C4-2B (cell line): Measurements from ENCODE around the gene PRRT2.
A peak's percentile ranks its signal among the peaks of the same experiment; 100 is the strongest.

Experiments
- H3K27ac ChIP-seq: fragments of 450-650 bp; 2 replicates; pipeline ENCODE4 v1.5.1; 2017
- ZFX ChIP-seq: fragments of 450-650 bp; IDR thresholded peaks from 2 replicates; pipeline ENCODE4 v1.6.1; 2017
- TF ChIP-seq, protein P1 (sequence below): fragments of 450-650 bp; conservative IDR thresholded peaks from 2 replicates; pipeline ENCODE4 v1.5.1; 2017; ENCODE audit warnings: mild to moderate bottlenecking

Gene PRRT2

DNA sequence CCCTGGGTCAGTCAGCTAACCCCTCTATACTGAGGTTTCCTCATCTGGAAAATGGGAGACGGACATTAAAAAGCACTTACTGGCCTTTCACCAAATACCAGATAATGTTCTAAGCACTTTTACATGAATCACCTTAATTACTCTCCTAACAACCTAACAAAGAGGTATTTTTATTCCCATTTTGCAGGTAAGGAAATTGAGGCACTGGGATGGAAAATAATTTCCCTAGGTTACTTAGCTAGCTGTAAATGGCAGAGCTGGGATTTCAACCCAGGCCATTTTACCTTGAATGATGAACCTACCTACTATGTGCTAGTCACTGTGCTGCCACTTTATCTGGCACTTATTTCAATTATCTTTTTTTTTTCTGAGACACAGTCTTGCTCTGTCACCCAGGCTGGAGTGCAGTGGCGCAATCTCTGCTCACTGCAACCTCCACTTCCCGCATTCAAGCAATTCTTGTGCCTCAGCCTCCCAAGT lies 17.7 kb upstream of the PRRT2 start:
- no peak overlapping the region; the same call in 1 of the 2 replicates for H3K27ac ChIP-seq
- no peak for TF ChIP-seq ZFX
- TF ChIP-seq, protein P1, sequence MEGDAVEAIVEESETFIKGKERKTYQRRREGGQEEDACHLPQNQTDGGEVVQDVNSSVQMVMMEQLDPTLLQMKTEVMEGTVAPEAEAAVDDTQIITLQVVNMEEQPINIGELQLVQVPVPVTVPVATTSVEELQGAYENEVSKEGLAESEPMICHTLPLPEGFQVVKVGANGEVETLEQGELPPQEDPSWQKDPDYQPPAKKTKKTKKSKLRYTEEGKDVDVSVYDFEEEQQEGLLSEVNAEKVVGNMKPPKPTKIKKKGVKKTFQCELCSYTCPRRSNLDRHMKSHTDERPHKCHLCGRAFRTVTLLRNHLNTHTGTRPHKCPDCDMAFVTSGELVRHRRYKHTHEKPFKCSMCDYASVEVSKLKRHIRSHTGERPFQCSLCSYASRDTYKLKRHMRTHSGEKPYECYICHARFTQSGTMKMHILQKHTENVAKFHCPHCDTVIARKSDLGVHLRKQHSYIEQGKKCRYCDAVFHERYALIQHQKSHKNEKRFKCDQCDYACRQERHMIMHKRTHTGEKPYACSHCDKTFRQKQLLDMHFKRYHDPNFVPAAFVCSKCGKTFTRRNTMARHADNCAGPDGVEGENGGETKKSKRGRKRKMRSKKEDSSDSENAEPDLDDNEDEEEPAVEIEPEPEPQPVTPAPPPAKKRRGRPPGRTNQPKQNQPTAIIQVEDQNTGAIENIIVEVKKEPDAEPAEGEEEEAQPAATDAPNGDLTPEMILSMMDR: no peak

DNA sequence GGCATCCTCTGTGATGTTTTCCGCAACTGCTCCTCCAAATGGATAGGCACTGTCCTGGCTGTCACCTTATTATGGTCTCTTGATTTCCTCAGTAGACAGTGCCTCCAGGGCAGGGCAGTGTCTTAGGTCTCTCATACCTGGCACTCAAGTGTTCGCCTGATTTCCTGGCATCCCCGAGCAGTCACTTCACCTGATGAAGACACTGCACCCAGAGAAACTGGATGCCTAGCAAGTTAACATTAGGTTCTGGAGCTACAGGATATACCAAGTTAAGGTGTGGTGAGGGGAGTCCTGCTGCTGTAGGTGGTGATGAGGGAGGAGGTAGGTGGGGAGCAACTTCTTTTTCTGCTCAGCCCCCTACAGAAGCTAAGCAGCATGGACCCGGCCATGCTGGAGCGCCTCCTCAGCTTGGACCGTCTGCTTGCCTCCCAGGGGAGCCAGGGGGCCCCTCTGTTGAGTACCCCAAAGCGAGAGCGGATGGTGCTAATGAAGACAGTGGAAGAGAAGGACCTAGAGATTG lies 9.5 kb upstream of the PRRT2 start:
- H3K27ac ChIP-seq: no peak overlapping the region

DNA sequence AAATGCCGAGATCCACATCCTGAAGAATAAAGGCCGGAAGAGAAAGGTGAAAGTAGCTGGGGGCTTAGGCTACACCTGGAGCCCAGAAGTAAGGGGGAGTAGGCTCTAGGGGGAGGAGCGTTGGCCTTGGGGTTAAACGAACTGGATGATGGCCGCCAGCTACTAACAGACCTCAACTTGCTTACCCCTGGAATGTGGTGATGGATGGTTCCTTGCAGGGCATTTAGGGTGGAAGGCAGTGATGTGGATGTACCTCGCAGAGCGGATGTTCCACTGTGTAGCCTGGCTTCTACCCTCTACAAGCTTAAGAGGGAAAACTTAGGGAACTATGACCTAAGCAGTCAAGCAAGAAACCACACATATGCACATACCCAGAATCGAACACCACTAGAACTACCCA lies 8.0 kb upstream of the PRRT2 start:
- no peak for TF ChIP-seq ZFX
- TF ChIP-seq, protein P1: no peak
- peak overlapping the region; percentile 94 for H3K27ac ChIP-seq

More for the DNA sequence above, 9.5 kb upstream of the PRRT2 start:
- TF ChIP-seq, protein P1: no peak
- TF ChIP-seq ZFX: no peak

DNA sequence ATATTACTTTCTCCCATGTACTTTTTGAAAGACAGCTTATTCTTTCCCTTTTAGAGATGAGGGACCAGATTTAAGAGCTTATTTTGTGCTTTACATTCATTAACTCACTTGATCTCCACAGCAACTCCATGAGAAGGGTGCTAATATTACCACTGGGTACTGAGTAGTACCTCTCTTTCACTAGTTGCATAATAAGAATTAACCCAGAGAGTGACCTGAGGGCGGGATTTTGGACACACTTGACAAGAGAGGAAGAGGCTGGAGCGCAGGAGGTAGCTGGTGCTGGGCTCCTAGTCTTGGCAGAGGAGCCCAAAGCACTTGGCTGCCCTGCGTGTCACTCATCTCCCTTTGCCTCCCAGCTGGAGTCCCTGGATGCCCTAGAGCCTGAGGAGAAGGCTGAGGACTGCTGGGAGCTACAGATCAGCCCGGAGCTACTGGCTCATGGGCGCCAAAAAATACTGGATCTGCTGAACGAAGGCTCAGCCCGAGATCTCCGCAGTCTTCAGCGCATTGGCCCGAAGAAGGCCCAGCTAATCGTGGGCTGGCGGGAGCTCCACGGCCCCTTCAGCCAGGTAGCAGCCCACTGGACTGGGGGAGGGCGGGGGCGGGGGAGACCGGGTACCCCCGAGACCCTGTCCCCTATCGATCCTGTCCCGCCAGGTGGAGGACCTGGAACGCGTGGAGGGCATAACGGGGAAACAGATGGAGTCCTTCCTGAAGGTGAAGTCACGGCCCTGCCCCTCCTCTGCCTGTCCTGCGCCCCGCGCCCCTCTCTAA lies 7.3 kb upstream of the PRRT2 start:
- TF ChIP-seq, protein P1: no peak
- no peak for TF ChIP-seq ZFX
- peak overlapping the region; percentile 94 for H3K27ac ChIP-seq

DNA sequence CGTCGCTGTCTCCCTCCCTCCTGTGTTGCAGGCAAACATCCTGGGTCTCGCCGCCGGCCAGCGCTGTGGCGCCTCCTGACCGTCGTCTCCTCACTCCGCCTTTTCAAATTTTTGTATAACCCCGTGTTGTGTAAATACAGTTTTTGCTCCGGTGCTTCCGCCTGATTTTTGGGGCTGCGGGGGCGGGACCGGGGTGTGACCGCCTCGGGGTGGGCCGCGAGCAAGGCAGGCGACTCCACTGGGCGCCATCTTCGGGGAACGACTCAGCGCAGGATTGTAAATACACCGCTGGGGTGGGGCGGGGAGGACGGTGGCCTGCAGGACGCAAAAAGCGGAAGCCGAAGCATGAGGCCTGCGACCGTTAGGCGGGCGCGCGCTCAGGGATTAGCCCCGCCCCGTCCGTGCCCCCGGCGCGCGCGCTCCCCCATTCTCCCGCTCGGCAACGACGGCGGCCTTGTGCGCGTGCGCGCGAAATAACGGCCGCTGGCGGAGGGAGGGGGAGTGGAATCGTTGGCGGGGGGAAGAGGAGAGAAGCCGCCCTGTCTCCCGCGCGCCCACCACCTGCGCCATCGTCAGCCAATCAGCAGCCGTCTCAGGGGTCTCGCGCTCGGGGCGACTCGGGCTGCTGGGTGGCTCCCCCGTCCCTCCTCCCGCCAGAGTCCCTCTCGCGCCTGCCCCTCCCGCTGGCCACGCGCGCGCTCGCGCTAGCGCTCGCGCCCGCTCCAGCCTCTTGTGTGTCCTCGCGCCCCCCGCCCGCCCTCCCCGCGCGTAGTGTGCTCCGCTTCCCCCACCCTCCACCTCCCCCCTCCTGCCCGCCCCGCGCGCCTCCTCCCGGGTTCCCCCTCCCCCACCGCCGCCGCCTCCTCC lies 6.5 kb upstream of the PRRT2 start:
- TF ChIP-seq ZFX: no peak
- TF ChIP-seq, protein P1: no peak
- peak overlapping the region; percentile 94 for H3K27ac ChIP-seq

DNA sequence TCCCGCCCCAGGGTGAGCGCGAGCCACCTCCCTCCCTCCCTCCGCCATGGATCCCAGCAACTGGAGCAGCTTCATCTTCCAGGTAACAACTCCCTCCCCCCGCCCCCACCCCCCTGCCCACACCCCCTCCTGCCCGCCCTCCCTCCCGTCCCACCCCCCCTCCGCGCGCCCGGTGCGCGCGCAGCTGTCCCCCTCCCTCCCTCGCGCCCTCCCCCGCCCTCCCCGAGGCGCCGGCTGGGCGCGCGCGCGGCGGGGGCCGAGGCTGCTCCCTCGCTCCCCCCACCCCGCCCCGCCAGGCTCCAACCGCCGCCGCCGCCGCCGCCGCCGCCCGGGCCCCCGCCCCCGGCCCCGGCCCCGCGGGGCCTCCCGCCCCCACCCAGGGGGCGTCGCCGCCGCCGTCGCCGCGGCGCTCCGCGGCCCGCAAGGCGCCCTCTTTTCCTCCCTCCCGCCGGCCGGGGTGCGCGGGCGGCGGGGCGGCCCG lies 5.9 kb upstream of the PRRT2 start, which contains the start of gene MAZ:
TSS of gene MAZ (plus strand) at position 431 of the 481 bp plus-strand sequence. CDS start 173 bp downstream, outside the sequence.
- TF ChIP-seq, protein P1: no peak
- TF ChIP-seq ZFX: no peak
- H3K27ac ChIP-seq: peak within 1 kb of the TSS; percentile 96
